K562 (cell line): ENCODE data around the gene ZSWIM8. TPM values are rescaled to one million over a fixed set of nuclear protein-coding genes. Genes with fewer than 3 reads are reported as not detected.

Experiments
- CREB1 ChIP-seq, 2 experiments: sonication (generic) in 1 of 2; formaldehyde crosslinking in 1 of 2; IDR thresholded peaks; 2 replicates each; pipeline versions ENCODE4 v1.6.1 to v1.8.0; 2012 to 2022; ENCODE audit warnings: inconsistent platforms in 1 of 2, mild to moderate bottlenecking in 1 of 2, missing genetic modification reagents in 1 of 2, moderate library complexity in 1 of 2
- EGR1 ChIP-seq: fragments of 450-650 bp; conservative IDR thresholded peaks from 2 replicates; pipeline ENCODE4 v1.6.1; 2017; ENCODE audit warnings: mild to moderate bottlenecking
- ETS1 ChIP-seq: conservative IDR thresholded peaks from 2 replicates; pipeline ENCODE4 v1.6.1; 2011; ENCODE audit warnings: low read depth, mild to moderate bottlenecking, low read length; ENCODE audit not compliant: control insufficient read depth
- FOXP1 ChIP-seq: sonication (generic); formaldehyde crosslinking; IDR thresholded peaks from 2 replicates; pipeline ENCODE4 v1.8.0; 2022; ENCODE audit warnings: mild to moderate bottlenecking, missing genetic modification reagents
- ILK ChIP-seq: fragments of 450-650 bp; IDR thresholded peaks from 2 replicates; pipeline ENCODE4 v1.6.1; 2016; ENCODE audit warnings: missing genetic modification characterization, low read depth, mild to moderate bottlenecking, missing compliant biosample characterization, moderate library complexity, borderline replicate concordance
- NEUROD1 ChIP-seq: fragments of 150-350 bp; IDR thresholded peaks from 2 replicates; pipeline ENCODE4 v1.6.1; 2014; ENCODE audit warnings: borderline replicate concordance, low read length, low read depth; ENCODE audit not compliant: partially characterized antibody
- NKRF ChIP-seq: fragments of 450-650 bp; IDR thresholded peaks from 2 replicates; pipeline ENCODE4 v1.6.1; 2016; ENCODE audit warnings: borderline replicate concordance
- RBFOX2 ChIP-seq: fragments of 200-400 bp; formaldehyde crosslinking; IDR thresholded peaks from 2 replicates; pipeline ENCODE4 v1.6.1; 2017; ENCODE audit warnings: low read depth, mild to moderate bottlenecking, low read length, moderate library complexity
- RHOXF2B ChIP-seq: fragments of 250-450 bp; sonication (Bioruptor Pico); conservative IDR thresholded peaks from 2 replicates; pipeline ENCODE4 v1.5.1; 2021
- SMARCA5 ChIP-seq: fragments of 450-650 bp; IDR thresholded peaks from 2 replicates; pipeline ENCODE4 v1.6.1; 2016
- SNIP1 ChIP-seq: fragments of 450-650 bp; IDR thresholded peaks from 2 replicates; pipeline ENCODE4 v1.7.1; 2017; ENCODE audit warnings: low read depth, mild to moderate bottlenecking
- SRF ChIP-seq, 2 experiments: fragments of 250-450, 450-650 bp in 1 of 2; sonication (Bioruptor Pico) in 1 of 2; sonication (generic) in 1 of 2; formaldehyde crosslinking; IDR thresholded peaks; 2 replicates each; pipeline versions ENCODE4 v1.5.0 to v1.5.1; 2020 to 2022; ENCODE audit warnings: mild to moderate bottlenecking in 1 of 2, missing genetic modification reagents in 1 of 2
- ZNF12 ChIP-seq: sonication (generic); formaldehyde crosslinking; IDR thresholded peaks from 2 replicates; pipeline ENCODE4 v1.4.0; 2020; ENCODE audit warnings: mild to moderate bottlenecking, missing genetic modification reagents
- polyA plus RNA-seq, 8 experiments: library from polyadenylated mRNA; depleted of rRNA in 4 of 8; stranded (reverse) in 5 of 8; unstranded in 3 of 8; fragments of >200 nt; fragmentation: Nextera tagmentation in 2 of 8; fragmentation: Illumina TruSeq in 1 of 8; extraction: Ambion mirVana in 2 of 8; extraction: Trizol in 1 of 8; gene quantifications; 2 replicates each; pipeline versions ENCODE4 v1.2.1 to v1.2.3, GENCODE V29; 2011 to 2014; ENCODE audit warnings: inconsistent platforms in 1 of 8, missing spikeins in 1 of 8
- total RNA-seq, 7 experiments: library from RNA; depleted of rRNA in 6 of 7; stranded (reverse); fragments of >200 nt in 6 of 7; fragmentation: Illumina TruSeq in 2 of 7; extraction: Trizol in 2 of 7; gene quantifications; 2 replicates each; pipeline versions ENCODE4 v1.2.1 to v1.2.3, GENCODE V29; 2011 to 2021; ENCODE audit warnings: low replicate concordance in 1 of 7
- TF ChIP-seq, protein P1 (sequence below): sonication (generic); formaldehyde crosslinking; IDR thresholded peaks from 2 replicates; pipeline ENCODE4 v1.8.1; 2023; ENCODE audit warnings: mild to moderate bottlenecking, missing genetic modification reagents
- TF ChIP-seq, protein P2 (sequence below), 2 experiments: IDR thresholded peaks; 2 replicates each; pipeline ENCODE4 v1.6.1; 2011; ENCODE audit warnings: borderline replicate concordance in 1 of 2, control low read depth in 1 of 2, low read depth in 1 of 2, low read length in 1 of 2, mild to moderate bottlenecking in 1 of 2, mixed read lengths in 1 of 2, moderate library complexity in 1 of 2; ENCODE audit not compliant: insufficient read depth in 1 of 2, insufficient read length in 1 of 2, poor library complexity in 1 of 2, severe bottlenecking in 1 of 2; ENCODE audit errors: extremely low read depth in 1 of 2
- TF ChIP-seq, protein P3 (sequence below): fragments of 450-650 bp; formaldehyde crosslinking; IDR thresholded peaks from 2 replicates; pipeline ENCODE4 v1.4.0; 2022; ENCODE audit warnings: missing genetic modification characterization

Gene ZSWIM8
- total and polyA plus RNA-seq, 9 of the 15 experiments (the other 6 are each of a cell fraction or from before 2014, with no cell fraction given) = 5.6 to 47.8 (median 26.7) TPM

DNA sequence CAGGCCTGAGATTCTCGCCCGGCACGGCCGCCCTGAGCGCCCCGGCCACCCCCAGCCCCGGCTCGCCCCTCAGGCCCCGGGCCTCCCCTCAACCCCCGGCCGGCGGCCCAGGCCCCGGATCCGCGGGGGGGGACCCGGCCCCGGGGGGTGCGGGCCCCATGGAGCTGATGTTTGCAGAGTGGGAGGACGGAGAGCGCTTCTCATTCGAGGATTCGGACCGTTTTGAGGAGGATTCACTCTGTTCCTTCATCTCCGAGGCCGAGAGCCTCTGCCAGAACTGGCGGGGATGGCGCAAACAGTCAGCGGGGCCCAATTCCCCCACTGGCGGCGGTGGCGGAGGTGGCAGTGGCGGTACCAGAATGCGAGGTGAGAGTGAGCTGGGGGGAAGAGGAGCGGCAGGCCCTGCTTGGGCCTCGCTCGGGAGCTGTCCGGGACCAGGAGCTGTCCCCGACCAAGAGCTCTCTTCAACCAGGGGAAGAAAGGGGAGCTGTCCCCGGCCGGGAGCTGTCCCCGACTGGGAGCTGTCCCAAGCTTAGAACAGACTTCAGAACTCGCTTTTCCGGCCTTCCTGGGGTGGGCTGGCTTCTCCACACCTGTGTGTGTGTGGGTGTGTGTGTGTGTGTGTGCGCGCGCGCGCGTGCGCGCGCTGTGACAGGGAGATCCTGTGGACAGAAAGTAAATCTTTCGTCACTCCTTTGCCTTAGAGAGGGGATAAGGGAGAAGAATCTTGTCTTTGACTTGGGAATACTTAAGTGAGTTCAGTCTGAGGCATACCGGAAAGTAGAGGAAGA lies 510 bp downstream of the ZSWIM8 start (continued):
- TF ChIP-seq, protein P1, sequence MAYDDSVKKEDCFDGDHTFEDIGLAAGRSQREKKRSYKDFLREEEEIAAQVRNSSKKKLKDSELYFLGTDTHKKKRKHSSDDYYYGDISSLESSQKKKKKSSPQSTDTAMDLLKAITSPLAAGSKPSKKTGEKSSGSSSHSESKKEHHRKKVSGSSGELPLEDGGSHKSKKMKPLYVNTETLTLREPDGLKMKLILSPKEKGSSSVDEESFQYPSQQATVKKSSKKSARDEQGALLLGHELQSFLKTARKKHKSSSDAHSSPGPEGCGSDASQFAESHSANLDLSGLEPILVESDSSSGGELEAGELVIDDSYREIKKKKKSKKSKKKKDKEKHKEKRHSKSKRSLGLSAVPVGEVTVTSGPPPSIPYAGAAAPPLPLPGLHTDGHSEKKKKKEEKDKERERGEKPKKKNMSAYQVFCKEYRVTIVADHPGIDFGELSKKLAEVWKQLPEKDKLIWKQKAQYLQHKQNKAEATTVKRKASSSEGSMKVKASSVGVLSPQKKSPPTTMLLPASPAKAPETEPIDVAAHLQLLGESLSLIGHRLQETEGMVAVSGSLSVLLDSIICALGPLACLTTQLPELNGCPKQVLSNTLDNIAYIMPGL (CRISPR knock-in tag) = peak; percentile 44; the same call in 1 of the 2 replicates
- TF ChIP-seq, protein P2, sequence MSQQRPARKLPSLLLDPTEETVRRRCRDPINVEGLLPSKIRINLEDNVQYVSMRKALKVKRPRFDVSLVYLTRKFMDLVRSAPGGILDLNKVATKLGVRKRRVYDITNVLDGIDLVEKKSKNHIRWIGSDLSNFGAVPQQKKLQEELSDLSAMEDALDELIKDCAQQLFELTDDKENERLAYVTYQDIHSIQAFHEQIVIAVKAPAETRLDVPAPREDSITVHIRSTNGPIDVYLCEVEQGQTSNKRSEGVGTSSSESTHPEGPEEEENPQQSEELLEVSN (IDR thresholded peaks at IDR 0.05; ENCODE audit: borderline replicate concordance in 1 of 2, extremely low read depth in 1 of 2, insufficient read depth in 1 of 2, insufficient read length in 1 of 2, low read depth in 1 of 2, low read length in 1 of 2, poor library complexity in 1 of 2, severe bottlenecking in 1 of 2) = peak in 1 of 2 experiments; percentile 2
- TF ChIP-seq EGR1 (peak; percentile 77), FOXP1 (peak; percentile 62; the same call in 1 of the 2 replicates), SRF (CRISPR knock-in tag; IDR thresholded peaks at IDR 0.05) (peak in 1 of 2 experiments; percentile 62; a peak in 1 of 4 replicates), SMARCA5 (0 out of 2 replicates have a peak, but pooled peaks have one; percentile 65), ILK (tag) (no peak), ZNF12 (CRISPR knock-in tag) (peak; percentile 33), NEUROD1 (no peak), RHOXF2B (no peak), SNIP1 (no peak), CREB1 (IDR thresholded peaks at IDR 0.05) (no peak), CREB1 (CRISPR knock-in tag; IDR thresholded peaks at IDR 0.05) (peak; percentile 44; the same call in 1 of the 2 replicates), RBFOX2 (peak; percentile 65), NKRF (peak; percentile 80), ETS1 (peak; percentile 71; the same call in 1 of the 2 replicates)
- TF ChIP-seq, protein P3, sequence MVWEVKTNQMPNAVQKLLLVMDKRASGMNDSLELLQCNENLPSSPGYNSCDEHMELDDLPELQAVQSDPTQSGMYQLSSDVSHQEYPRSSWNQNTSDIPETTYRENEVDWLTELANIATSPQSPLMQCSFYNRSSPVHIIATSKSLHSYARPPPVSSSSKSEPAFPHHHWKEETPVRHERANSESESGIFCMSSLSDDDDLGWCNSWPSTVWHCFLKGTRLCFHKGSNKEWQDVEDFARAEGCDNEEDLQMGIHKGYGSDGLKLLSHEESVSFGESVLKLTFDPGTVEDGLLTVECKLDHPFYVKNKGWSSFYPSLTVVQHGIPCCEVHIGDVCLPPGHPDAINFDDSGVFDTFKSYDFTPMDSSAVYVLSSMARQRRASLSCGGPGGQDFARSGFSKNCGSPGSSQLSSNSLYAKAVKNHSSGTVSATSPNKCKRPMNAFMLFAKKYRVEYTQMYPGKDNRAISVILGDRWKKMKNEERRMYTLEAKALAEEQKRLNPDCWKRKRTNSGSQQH = peak; percentile 25; the same call in 1 of the 2 replicates
